GM23338 (cell line): Measurements from ENCODE around the gene BRCA1. TPM values are rescaled to one million over a fixed set of nuclear protein-coding genes. Genes with fewer than 3 reads are reported as not detected.

Experiments used
- ATAC-seq: fragments of 200-7000 bp; cut with Tn5 transposase; 3 replicates; pipeline ENCODE4 v1.9.1; 2020
- DNase-seq: peaks from one replicate; pipeline ENCODE4 v3.0.0-alpha.2; 2015; ENCODE audit warnings: low spot score
- H2AFZ ChIP-seq: fragments of 200-600 bp; sonication (generic); 2 replicates; pipeline ENCODE4 v1.8.0; 2016; ENCODE audit warnings: antibody characterized with exemption, mild to moderate bottlenecking, moderate library complexity
- H3F3A ChIP-seq: fragments of 200-600 bp; sonication (generic); replicated peaks from 2 replicates; pipeline ENCODE4 v1.8.0; 2017; ENCODE audit warnings: antibody characterized with exemption, mixed run types, low read depth
- H3K27ac ChIP-seq: fragments of 200-600 bp; sonication (generic); 2 replicates; pipeline ENCODE4 v1.6.1; 2016; ENCODE audit warnings: low read depth
- H3K27me3 ChIP-seq: fragments of 200-600 bp; sonication (generic); 2 replicates; pipeline ENCODE4 v1.8.0; 2016; ENCODE audit warnings: mild to moderate bottlenecking, mixed run types, moderate library complexity; ENCODE audit not compliant: insufficient read depth
- H3K36me3 ChIP-seq: fragments of 200-600 bp; sonication (generic); 2 replicates; pipeline ENCODE4 v1.8.0; 2016; ENCODE audit warnings: mild to moderate bottlenecking; ENCODE audit not compliant: insufficient read depth
- H3K4me1 ChIP-seq: fragments of 200-600 bp; sonication (generic); 2 replicates; pipeline ENCODE4 v1.8.0; 2016; ENCODE audit warnings: mild to moderate bottlenecking, moderate library complexity; ENCODE audit not compliant: insufficient read depth
- H3K4me2 ChIP-seq: fragments of 200-600 bp; sonication (generic); 2 replicates; pipeline ENCODE4 v1.7.1; 2017; ENCODE audit warnings: mixed run types
- H3K4me3 ChIP-seq: fragments of 200-600 bp; sonication (generic); 2 replicates; pipeline ENCODE4 v1.6.1; 2016; ENCODE audit warnings: mixed run types
- H3K79me2 ChIP-seq: fragments of 200-600 bp; sonication (generic); replicated peaks from 2 replicates; pipeline ENCODE4 v1.8.0; 2017; ENCODE audit warnings: mild to moderate bottlenecking; ENCODE audit not compliant: insufficient read depth
- H3K9me2 ChIP-seq: fragments of 200-600 bp; sonication (generic); 2 replicates; pipeline ENCODE4 v1.8.0; 2017; ENCODE audit not compliant: insufficient read depth
- H4K20me1 ChIP-seq: fragments of 200-600 bp; sonication (generic); replicated peaks from 2 replicates; pipeline ENCODE4 v1.8.0; 2017; ENCODE audit warnings: mild to moderate bottlenecking; ENCODE audit not compliant: insufficient read depth
- H3K27ac Mint-ChIP-seq: 2 replicates; pipeline ENCODE4 v1.8.0; 2020; ENCODE audit warnings: inconsistent platforms, mild to moderate bottlenecking, moderate library complexity, mixed read lengths
- H3K27me3 Mint-ChIP-seq: 3 replicates; pipeline ENCODE4 v1.8.0; 2022; ENCODE audit warnings: low read depth, mild to moderate bottlenecking, moderate library complexity, mixed read lengths, inconsistent platforms; ENCODE audit not compliant: insufficient read depth, poor library complexity
- H3K36me3 Mint-ChIP-seq: 3 replicates; pipeline ENCODE4 v1.8.0; 2021; ENCODE audit warnings: low read depth, mild to moderate bottlenecking, inconsistent platforms, moderate library complexity, mixed read lengths
- H3K4me1 Mint-ChIP-seq: 3 replicates; pipeline ENCODE4 v1.8.0; 2020; ENCODE audit warnings: mild to moderate bottlenecking, inconsistent platforms, mixed read lengths
- H3K4me3 Mint-ChIP-seq: 3 replicates; pipeline ENCODE4 v1.8.0; 2021; ENCODE audit warnings: moderate library complexity, mild to moderate bottlenecking, inconsistent platforms, mixed read lengths
- H3K9me3 Mint-ChIP-seq: 3 replicates; pipeline ENCODE4 v1.8.0; 2020; ENCODE audit warnings: moderate library complexity, mild to moderate bottlenecking, inconsistent platforms, mixed read lengths
- CREB1 ChIP-seq: fragments of 250-450 bp; sonication (Bioruptor Pico); IDR thresholded peaks from 2 replicates; pipeline ENCODE4 v1.5.0; 2020; ENCODE audit warnings: low read depth, mild to moderate bottlenecking, moderate library complexity
- CTCF ChIP-seq, 2 experiments: fragments of 200-600 bp in 1 of 2; sonication (generic) in 1 of 2; conservative IDR thresholded peaks; 2 replicates each; pipeline versions ENCODE4 v1.5.1 to v1.6.1; 2016 to 2017; ENCODE audit warnings: antibody characterized with exemption in 2 of 2, low read depth in 2 of 2, mild to moderate bottlenecking in 2 of 2, moderate library complexity in 1 of 2
- ETS1 ChIP-seq: IDR thresholded peaks from 2 replicates; pipeline ENCODE4 v1.6.1; 2016; ENCODE audit warnings: antibody characterized with exemption
- EZH2 ChIP-seq: fragments of 200-600 bp; sonication (generic); IDR thresholded peaks from one replicate; pipeline ENCODE4 v1.8.0; 2017; ENCODE audit warnings: antibody characterized with exemption, mild to moderate bottlenecking, low read depth; ENCODE audit not compliant: unreplicated experiment
- EZH2phosphoT487 ChIP-seq: fragments of 200-600 bp; sonication (generic); IDR thresholded peaks from one replicate; pipeline ENCODE4 v1.8.1; 2018; ENCODE audit warnings: antibody characterized with exemption; ENCODE audit not compliant: unreplicated experiment
- JUNB ChIP-seq: IDR thresholded peaks from one replicate; pipeline ENCODE4 v1.6.1; 2016; ENCODE audit warnings: antibody characterized with exemption; ENCODE audit not compliant: unreplicated experiment
- NANOG ChIP-seq: IDR thresholded peaks from 2 replicates; pipeline ENCODE4 v1.6.1; 2016; ENCODE audit warnings: antibody characterized with exemption, borderline replicate concordance
- POLR2AphosphoS5 ChIP-seq: IDR thresholded peaks from 2 replicates; pipeline ENCODE4 v1.6.1; 2016; ENCODE audit warnings: antibody characterized with exemption, low read depth
- STAT1 ChIP-seq: IDR thresholded peaks from one replicate; pipeline ENCODE4 v1.6.1; 2016; ENCODE audit warnings: antibody characterized with exemption; ENCODE audit not compliant: unreplicated experiment
- ZNF114 ChIP-seq: fragments of 250-450 bp; sonication (Bioruptor Pico); IDR thresholded peaks from 2 replicates; pipeline ENCODE4 v1.5.0; 2020; ENCODE audit warnings: mild to moderate bottlenecking, moderate library complexity
- ZNF331 ChIP-seq: fragments of 250-450 bp; sonication (Bioruptor Pico); IDR thresholded peaks from 2 replicates; pipeline ENCODE4 v1.5.0; 2020; ENCODE audit warnings: low read depth, mild to moderate bottlenecking, moderate library complexity
- polyA plus RNA-seq: library from polyadenylated mRNA; unstranded; fragments of >200 nt; fragmentation: Nextera tagmentation; extraction: Ambion mirVana; gene quantifications from 2 replicates; pipeline ENCODE4 v1.2.1, GENCODE V29; 2016
- total RNA-seq: library from RNA; depleted of rRNA; stranded (reverse); fragments of >200 nt; shearing (Covaris generic); gene quantifications from 2 replicates; pipeline ENCODE4 v1.2.3, GENCODE V29; 2014
- TF ChIP-seq, protein P1 (sequence below): fragments of 250-450 bp; sonication (Bioruptor Pico); IDR thresholded peaks from 2 replicates; pipeline ENCODE4 v1.5.0; 2020; ENCODE audit warnings: mild to moderate bottlenecking, moderate library complexity
- TF ChIP-seq, protein P2 (sequence below): IDR thresholded peaks from one replicate; pipeline ENCODE4 v1.6.1; 2018; ENCODE audit warnings: antibody characterized with exemption; ENCODE audit not compliant: unreplicated experiment

The BRCA1 gene
- total and polyA plus RNA-seq, 2 experiments from 2014 or later: 43.2 to 45.9 TPM

- Histone ChIP-seq H3K4me2 (no peak overlapping the region), H4K20me1 (no peaks in the 10 kb centered on the region), H3K27me3 (no peaks in the 10 kb centered on the region), H3K4me3 (no peak overlapping the region), H3K36me3 (peaks cover 11% of the 10 kb centered on the region; the same call in 1 of the 2 replicates), H3K9me2 (no peaks in the 10 kb centered on the region), H3K4me1 (no peaks in the 10 kb centered on the region), H2AFZ (no peak overlapping the region), H3K79me2 (no peaks in the 10 kb centered on the region), H3K27ac (no peak overlapping the region), H3F3A (0 out of 2 replicates have a peak, but pooled peaks cover 3% of the 10 kb centered on the region)
- Mint-ChIP-seq H3K4me3 (no peak overlapping the region), H3K27me3 (peaks cover 3% of the 10 kb centered on the region), H3K27ac (no peak overlapping the region), H3K4me1 (no peaks in the 10 kb centered on the region), H3K9me3 (no peaks in the 10 kb centered on the region; the same call in 2 of the 3 replicates), H3K36me3 (peaks cover 29% of the 10 kb centered on the region)
- no peak for ATAC-seq
- no peak for DNase-seq
- no peak for TF ChIP-seq ZNF331 (CRISPR knock-in tag)
- no peak for TF ChIP-seq NANOG
- TF ChIP-seq EZH2: no peak
- no peak for TF ChIP-seq CREB1 (CRISPR knock-in tag)
- TF ChIP-seq STAT1: no peak
- no peak for TF ChIP-seq ETS1
- TF ChIP-seq POLR2AphosphoS5: no peak
- TF ChIP-seq, protein P1, sequence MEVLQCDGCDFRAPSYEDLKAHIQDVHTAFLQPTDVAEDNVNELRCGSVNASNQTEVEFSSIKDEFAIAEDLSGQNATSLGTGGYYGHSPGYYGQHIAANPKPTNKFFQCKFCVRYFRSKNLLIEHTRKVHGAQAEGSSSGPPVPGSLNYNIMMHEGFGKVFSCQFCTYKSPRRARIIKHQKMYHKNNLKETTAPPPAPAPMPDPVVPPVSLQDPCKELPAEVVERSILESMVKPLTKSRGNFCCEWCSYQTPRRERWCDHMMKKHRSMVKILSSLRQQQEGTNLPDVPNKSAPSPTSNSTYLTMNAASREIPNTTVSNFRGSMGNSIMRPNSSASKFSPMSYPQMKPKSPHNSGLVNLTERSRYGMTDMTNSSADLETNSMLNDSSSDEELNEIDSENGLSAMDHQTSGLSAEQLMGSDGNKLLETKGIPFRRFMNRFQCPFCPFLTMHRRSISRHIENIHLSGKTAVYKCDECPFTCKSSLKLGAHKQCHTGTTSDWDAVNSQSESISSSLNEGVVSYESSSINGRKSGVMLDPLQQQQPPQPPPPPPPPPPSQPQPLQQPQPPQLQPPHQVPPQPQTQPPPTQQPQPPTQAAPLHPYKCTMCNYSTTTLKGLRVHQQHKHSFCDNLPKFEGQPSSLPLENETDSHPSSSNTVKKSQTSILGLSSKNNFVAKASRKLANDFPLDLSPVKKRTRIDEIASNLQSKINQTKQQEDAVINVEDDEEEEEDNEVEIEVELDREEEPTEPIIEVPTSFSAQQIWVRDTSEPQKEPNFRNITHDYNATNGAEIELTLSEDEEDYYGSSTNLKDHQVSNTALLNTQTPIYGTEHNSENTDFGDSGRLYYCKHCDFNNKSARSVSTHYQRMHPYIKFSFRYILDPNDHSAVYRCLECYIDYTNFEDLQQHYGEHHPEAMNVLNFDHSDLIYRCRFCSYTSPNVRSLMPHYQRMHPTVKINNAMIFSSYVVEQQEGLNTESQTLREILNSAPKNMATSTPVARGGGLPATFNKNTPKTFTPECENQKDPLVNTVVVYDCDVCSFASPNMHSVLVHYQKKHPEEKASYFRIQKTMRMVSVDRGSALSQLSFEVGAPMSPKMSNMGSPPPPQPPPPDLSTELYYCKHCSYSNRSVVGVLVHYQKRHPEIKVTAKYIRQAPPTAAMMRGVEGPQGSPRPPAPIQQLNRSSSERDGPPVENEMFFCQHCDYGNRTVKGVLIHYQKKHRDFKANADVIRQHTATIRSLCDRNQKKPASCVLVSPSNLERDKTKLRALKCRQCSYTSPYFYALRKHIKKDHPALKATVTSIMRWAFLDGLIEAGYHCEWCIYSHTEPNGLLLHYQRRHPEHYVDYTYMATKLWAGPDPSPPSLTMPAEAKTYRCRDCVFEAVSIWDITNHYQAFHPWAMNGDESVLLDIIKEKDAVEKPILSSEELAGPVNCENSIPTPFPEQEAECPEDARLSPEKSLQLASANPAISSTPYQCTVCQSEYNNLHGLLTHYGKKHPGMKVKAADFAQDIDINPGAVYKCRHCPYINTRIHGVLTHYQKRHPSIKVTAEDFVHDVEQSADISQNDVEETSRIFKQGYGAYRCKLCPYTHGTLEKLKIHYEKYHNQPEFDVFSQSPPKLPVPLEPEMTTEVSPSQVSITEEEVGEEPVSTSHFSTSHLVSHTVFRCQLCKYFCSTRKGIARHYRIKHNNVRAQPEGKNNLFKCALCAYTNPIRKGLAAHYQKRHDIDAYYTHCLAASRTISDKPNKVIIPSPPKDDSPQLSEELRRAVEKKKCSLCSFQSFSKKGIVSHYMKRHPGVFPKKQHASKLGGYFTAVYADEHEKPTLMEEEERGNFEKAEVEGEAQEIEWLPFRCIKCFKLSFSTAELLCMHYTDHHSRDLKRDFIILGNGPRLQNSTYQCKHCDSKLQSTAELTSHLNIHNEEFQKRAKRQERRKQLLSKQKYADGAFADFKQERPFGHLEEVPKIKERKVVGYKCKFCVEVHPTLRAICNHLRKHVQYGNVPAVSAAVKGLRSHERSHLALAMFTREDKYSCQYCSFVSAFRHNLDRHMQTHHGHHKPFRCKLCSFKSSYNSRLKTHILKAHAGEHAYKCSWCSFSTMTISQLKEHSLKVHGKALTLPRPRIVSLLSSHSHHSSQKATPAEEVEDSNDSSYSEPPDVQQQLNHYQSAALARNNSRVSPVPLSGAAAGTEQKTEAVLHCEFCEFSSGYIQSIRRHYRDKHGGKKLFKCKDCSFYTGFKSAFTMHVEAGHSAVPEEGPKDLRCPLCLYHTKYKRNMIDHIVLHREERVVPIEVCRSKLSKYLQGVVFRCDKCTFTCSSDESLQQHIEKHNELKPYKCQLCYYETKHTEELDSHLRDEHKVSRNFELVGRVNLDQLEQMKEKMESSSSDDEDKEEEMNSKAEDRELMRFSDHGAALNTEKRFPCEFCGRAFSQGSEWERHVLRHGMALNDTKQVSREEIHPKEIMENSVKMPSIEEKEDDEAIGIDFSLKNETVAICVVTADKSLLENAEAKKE (CRISPR knock-in tag): no peak
- no peak for TF ChIP-seq CTCF (conservative IDR thresholded peaks at IDR 0.05; ENCODE audit: low read depth in 2 of 2)
- no peak for TF ChIP-seq ZNF114 (CRISPR knock-in tag)
- no peak for TF ChIP-seq JUNB
- no peak for TF ChIP-seq EZH2phosphoT487
- TF ChIP-seq, protein P2, sequence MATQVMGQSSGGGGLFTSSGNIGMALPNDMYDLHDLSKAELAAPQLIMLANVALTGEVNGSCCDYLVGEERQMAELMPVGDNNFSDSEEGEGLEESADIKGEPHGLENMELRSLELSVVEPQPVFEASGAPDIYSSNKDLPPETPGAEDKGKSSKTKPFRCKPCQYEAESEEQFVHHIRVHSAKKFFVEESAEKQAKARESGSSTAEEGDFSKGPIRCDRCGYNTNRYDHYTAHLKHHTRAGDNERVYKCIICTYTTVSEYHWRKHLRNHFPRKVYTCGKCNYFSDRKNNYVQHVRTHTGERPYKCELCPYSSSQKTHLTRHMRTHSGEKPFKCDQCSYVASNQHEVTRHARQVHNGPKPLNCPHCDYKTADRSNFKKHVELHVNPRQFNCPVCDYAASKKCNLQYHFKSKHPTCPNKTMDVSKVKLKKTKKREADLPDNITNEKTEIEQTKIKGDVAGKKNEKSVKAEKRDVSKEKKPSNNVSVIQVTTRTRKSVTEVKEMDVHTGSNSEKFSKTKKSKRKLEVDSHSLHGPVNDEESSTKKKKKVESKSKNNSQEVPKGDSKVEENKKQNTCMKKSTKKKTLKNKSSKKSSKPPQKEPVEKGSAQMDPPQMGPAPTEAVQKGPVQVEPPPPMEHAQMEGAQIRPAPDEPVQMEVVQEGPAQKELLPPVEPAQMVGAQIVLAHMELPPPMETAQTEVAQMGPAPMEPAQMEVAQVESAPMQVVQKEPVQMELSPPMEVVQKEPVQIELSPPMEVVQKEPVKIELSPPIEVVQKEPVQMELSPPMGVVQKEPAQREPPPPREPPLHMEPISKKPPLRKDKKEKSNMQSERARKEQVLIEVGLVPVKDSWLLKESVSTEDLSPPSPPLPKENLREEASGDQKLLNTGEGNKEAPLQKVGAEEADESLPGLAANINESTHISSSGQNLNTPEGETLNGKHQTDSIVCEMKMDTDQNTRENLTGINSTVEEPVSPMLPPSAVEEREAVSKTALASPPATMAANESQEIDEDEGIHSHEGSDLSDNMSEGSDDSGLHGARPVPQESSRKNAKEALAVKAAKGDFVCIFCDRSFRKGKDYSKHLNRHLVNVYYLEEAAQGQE: no peak
Observed at GRCh38 chr17:43105146-43105545, 20.0 kb downstream of the BRCA1 start.
